Measurements from ENCODE around the gene ZSWIM3.

The ZSWIM3 gene

DNA sequence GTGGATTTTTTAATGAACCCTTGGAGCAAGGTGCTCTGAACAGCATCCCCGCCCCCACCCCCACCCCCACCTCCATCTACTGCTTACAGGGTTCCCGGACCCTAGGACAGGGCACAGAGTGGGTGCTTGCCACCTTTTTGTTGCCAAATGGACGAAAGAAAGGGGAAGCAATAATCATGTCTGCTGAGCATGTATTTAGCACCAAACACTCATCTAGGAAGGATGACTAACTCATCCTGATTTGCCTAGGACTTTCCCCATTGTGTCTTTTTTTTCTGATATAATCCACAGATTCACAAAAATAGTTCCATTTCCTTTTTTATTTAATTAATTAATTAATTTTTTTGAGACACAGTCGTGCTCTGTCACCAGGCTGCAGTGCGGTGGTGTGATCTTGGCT, 55.7 kb downstream of the ZSWIM3 start:
- Histone ChIP-seq H2AK5ac (ENCODE audit: low read depth, low read length) (no peak overlapping the region), H2BK15ac (ENCODE audit: low read length) (no peak overlapping the region), H3K4me2 (ENCODE audit: insufficient read depth, low read length, poor library complexity, severe bottlenecking) (no peak overlapping the region), H3K27me3 (ENCODE audit: control insufficient read depth in 3 of 3, insufficient read depth in 3 of 3, low read depth in 1 of 3, low read length in 3 of 3) (no peaks in the 10 kb centered on the region), H4K91ac (ENCODE audit: low read depth, low read length, poor library complexity) (no peak overlapping the region), H3K23ac (ENCODE audit: low read depth, low read length, poor library complexity) (no peak overlapping the region), H2BK12ac (ENCODE audit: low read length) (no peak overlapping the region), H3K27ac (replicated peaks; ENCODE audit: low read length) (no peak overlapping the region), H3K4me3 (ENCODE audit: low read length in 2 of 2) (no peak overlapping the region), H3K9me3 (replicated peaks in 1 of 2; ENCODE audit: control insufficient read depth in 2 of 2, insufficient read depth in 1 of 2, low read depth in 1 of 2, low read length in 2 of 2) (no peaks in the 10 kb centered on the region), H4K8ac (ENCODE audit: low read depth, low read length) (no peak overlapping the region), H3K36me3 (replicated peaks in 1 of 2; ENCODE audit: control insufficient read depth in 2 of 2, insufficient read depth in 2 of 2, low read length in 2 of 2) (peaks cover 10 to 21% of the 10 kb centered on the region in 2 donors), H3K79me1 (ENCODE audit: low read depth, low read length) (no peaks in the 10 kb centered on the region), H3K14ac (ENCODE audit: low read length) (no peak overlapping the region), H3K9ac (ENCODE audit: low read depth, low read length, poor library complexity) (no peak overlapping the region), H3K4ac (ENCODE audit: low read length) (no peak overlapping the region), H2AFZ (ENCODE audit: low read length) (no peak overlapping the region), H3K4me1 (ENCODE audit: control insufficient read depth in 2 of 2, insufficient read depth in 1 of 2, low read depth in 1 of 2, low read length in 2 of 2) (peaks cover 6 to 12% of the 10 kb centered on the region in 2 donors), H2BK120ac (ENCODE audit: low read depth, low read length) (no peak overlapping the region), H2BK5ac (ENCODE audit: low read length) (no peak overlapping the region), H3K18ac (ENCODE audit: low read length) (no peak overlapping the region)
- DNase-seq (ENCODE audit: low spot score) = no peak
- no CpG with 5 or more reads among the region's 5 CpGs for WGBS, 2 donors (ENCODE audit: extremely low coverage in 2 of 2, insufficient read length in 2 of 2, insufficient replicate concordance in 1 of 2)

DNA sequence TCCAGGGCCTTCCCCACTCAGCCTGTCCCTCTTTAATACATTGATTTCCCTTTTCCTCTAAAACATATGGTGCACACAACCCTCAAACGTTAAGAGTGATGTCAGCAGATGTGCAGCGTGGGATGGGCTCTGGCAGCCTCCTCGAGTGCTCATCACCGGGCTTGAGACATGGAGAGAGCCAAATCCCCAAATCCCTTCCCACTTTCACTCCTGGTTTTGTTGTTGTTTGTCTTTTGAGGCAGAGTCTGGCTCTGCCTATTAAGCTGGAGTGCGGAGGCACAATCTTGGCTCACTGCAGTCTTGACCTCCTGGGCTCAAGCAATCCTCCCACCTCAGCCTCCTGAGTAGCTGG, 60.4 kb downstream of the ZSWIM3 start:
- H3K4me3 ChIP-seq (ENCODE audit: low read length in 2 of 2) = no peak overlapping the region
- no peak overlapping the region for H3K27ac ChIP-seq (replicated peaks; ENCODE audit: low read length)
- H3K79me1 ChIP-seq (ENCODE audit: low read depth, low read length) = no peaks in the 10 kb centered on the region
- H2BK15ac ChIP-seq (ENCODE audit: low read length) = no peak overlapping the region
- H3K36me3 ChIP-seq (replicated peaks in 1 of 2; ENCODE audit: control insufficient read depth in 2 of 2, insufficient read depth in 2 of 2, low read length in 2 of 2) = no peaks in the 10 kb centered on the region
- no peak overlapping the region for H3K9ac ChIP-seq (ENCODE audit: low read depth, low read length, poor library complexity)
- no peak overlapping the region for H3K4me2 ChIP-seq (ENCODE audit: insufficient read depth, low read length, poor library complexity, severe bottlenecking)
- H3K4ac ChIP-seq (ENCODE audit: low read length) = no peak overlapping the region
- H4K8ac ChIP-seq (ENCODE audit: low read depth, low read length) = no peak overlapping the region
- H2AK5ac ChIP-seq (ENCODE audit: low read depth, low read length) = no peak overlapping the region
- H3K14ac ChIP-seq (ENCODE audit: low read length) = no peak overlapping the region
- DNase-seq (ENCODE audit: low spot score) = no peak
- no peak overlapping the region for H2BK12ac ChIP-seq (ENCODE audit: low read length)
- peaks cover 0 to 8% of the 10 kb centered on the region in 2 donors for H3K4me1 ChIP-seq (ENCODE audit: control insufficient read depth in 2 of 2, insufficient read depth in 1 of 2, low read depth in 1 of 2, low read length in 2 of 2)
- H3K18ac ChIP-seq (ENCODE audit: low read length) = no peak overlapping the region
- no peaks in the 10 kb centered on the region for H3K9me3 ChIP-seq (replicated peaks in 1 of 2; ENCODE audit: control insufficient read depth in 2 of 2, insufficient read depth in 1 of 2, low read depth in 1 of 2, low read length in 2 of 2)
- no peak overlapping the region for H2BK5ac ChIP-seq (ENCODE audit: low read length)
- peaks cover 0 to 3% (median 0%) of the 10 kb centered on the region in 3 experiments for H3K27me3 ChIP-seq (ENCODE audit: control insufficient read depth in 3 of 3, insufficient read depth in 3 of 3, low read depth in 1 of 3, low read length in 3 of 3)
- H2AFZ ChIP-seq (ENCODE audit: low read length) = peak overlapping the region; percentile 75
- no peak overlapping the region for H3K23ac ChIP-seq (ENCODE audit: low read depth, low read length, poor library complexity)
- no peak overlapping the region for H4K91ac ChIP-seq (ENCODE audit: low read depth, low read length, poor library complexity)
- WGBS, 2 donors (ENCODE audit: extremely low coverage in 2 of 2, insufficient read length in 2 of 2, insufficient replicate concordance in 1 of 2) = no CpG with 5 or more reads among the region's 5 CpGs
- no peak overlapping the region for H2BK120ac ChIP-seq (ENCODE audit: low read depth, low read length)

DNA sequence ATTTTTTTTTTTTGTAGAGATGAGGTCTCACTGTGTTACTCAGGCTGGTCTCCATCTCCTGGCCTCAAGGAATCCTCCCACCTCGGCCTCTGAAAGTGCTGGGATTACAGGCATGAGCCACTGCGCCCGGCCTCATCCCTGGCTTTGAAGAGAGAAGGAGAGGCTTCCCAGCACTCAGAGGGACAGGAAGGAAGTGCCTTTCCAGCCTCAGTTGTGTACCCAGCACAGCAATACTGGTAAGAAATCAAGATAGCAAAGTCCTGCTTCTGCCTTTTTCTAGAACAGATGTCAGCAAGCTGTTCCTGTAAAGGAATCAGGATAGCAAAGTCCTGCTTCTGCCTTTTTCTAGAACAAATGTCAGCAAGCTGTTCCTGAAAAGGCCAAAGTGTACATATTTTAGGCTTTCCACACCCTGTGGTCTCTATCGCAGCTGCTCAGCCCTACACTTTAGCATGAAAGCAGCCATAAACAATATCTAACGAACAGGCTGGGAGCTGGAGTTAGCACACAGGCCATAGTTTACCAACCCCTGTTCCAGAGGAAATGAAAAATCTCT, 60.8 kb downstream of the ZSWIM3 start:
- peak overlapping the region; percentile 75 for H2AFZ ChIP-seq (ENCODE audit: low read length)
- H3K27me3 ChIP-seq (ENCODE audit: control insufficient read depth in 3 of 3, insufficient read depth in 3 of 3, low read depth in 1 of 3, low read length in 3 of 3) = peaks cover 0 to 3% (median 0%) of the 10 kb centered on the region in 3 experiments
- no peak overlapping the region for H3K4me2 ChIP-seq (ENCODE audit: insufficient read depth, low read length, poor library complexity, severe bottlenecking)
- no peaks in the 10 kb centered on the region for H3K9me3 ChIP-seq (replicated peaks in 1 of 2; ENCODE audit: control insufficient read depth in 2 of 2, insufficient read depth in 1 of 2, low read depth in 1 of 2, low read length in 2 of 2)
- no peak overlapping the region for H3K4ac ChIP-seq (ENCODE audit: low read length)
- H2AK5ac ChIP-seq (ENCODE audit: low read depth, low read length) = no peak overlapping the region
- no peak overlapping the region for H2BK12ac ChIP-seq (ENCODE audit: low read length)
- H2BK5ac ChIP-seq (ENCODE audit: low read length) = no peak overlapping the region
- H2BK120ac ChIP-seq (ENCODE audit: low read depth, low read length) = no peak overlapping the region
- H3K4me1 ChIP-seq (ENCODE audit: control insufficient read depth in 2 of 2, insufficient read depth in 1 of 2, low read depth in 1 of 2, low read length in 2 of 2) = peaks cover 0 to 8% of the 10 kb centered on the region in 2 donors
- H2BK15ac ChIP-seq (ENCODE audit: low read length) = no peak overlapping the region
- H4K8ac ChIP-seq (ENCODE audit: low read depth, low read length) = no peak overlapping the region
- H3K9ac ChIP-seq (ENCODE audit: low read depth, low read length, poor library complexity) = no peak overlapping the region
- H3K23ac ChIP-seq (ENCODE audit: low read depth, low read length, poor library complexity) = no peak overlapping the region
- no CpG with 5 or more reads among the region's 5 CpGs for WGBS, 2 donors (ENCODE audit: extremely low coverage in 2 of 2, insufficient read length in 2 of 2, insufficient replicate concordance in 1 of 2)
- H4K91ac ChIP-seq (ENCODE audit: low read depth, low read length, poor library complexity) = no peak overlapping the region
- H3K18ac ChIP-seq (ENCODE audit: low read length) = no peak overlapping the region
- no peak for DNase-seq (ENCODE audit: low spot score)
- no peak overlapping the region for H3K14ac ChIP-seq (ENCODE audit: low read length)
- H3K36me3 ChIP-seq (replicated peaks in 1 of 2; ENCODE audit: control insufficient read depth in 2 of 2, insufficient read depth in 2 of 2, low read length in 2 of 2) = no peaks in the 10 kb centered on the region
- H3K79me1 ChIP-seq (ENCODE audit: low read depth, low read length) = no peaks in the 10 kb centered on the region
- H3K27ac ChIP-seq (replicated peaks; ENCODE audit: low read length) = no peak overlapping the region
- H3K4me3 ChIP-seq (ENCODE audit: low read length in 2 of 2) = no peak overlapping the region

DNA sequence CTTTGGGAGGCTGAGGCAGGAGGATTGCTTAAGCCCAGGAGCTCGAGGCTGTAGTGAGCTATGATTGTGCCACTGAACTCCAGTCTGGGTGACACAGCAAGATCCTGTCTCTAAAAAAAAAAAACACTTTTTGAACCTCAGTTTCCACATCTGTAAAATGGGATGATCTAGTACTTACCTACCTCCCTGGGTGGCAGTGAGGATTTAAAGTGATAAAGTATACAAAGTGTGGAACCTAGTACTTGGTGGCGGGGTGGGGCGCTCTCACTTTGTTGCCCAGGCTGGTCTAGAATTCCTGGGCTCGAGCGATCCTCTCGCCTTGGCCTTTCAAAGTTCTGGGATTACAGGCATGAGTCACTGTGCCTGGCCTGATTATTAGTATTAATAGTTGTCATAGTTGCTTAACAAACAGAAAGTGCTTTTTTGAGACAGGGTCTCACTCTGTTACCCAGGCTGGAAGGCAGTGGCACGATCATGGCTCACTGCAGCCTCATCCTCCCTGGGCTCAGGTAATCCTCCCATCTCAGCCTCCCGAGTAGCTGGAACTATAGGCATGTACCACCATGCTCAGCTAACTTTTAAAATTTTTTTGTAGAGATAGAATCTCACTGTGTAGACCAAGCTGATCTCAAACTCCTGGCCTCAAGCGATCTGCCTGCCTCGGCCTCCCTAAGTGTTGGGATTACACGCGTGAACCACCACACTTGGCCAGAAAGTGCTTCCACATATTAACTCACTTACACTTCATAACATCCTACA, 61.5 kb downstream of the ZSWIM3 start:
- Histone ChIP-seq H2BK5ac (ENCODE audit: low read length) (no peak overlapping the region), H3K9me3 (replicated peaks in 1 of 2; ENCODE audit: control insufficient read depth in 2 of 2, insufficient read depth in 1 of 2, low read depth in 1 of 2, low read length in 2 of 2) (no peaks in the 10 kb centered on the region), H3K9ac (ENCODE audit: low read depth, low read length, poor library complexity) (no peak overlapping the region), H3K79me1 (ENCODE audit: low read depth, low read length) (no peaks in the 10 kb centered on the region), H2BK15ac (ENCODE audit: low read length) (no peak overlapping the region), H3K27ac (replicated peaks; ENCODE audit: low read length) (no peak overlapping the region), H3K23ac (ENCODE audit: low read depth, low read length, poor library complexity) (no peak overlapping the region), H2AFZ (ENCODE audit: low read length) (no peak overlapping the region), H2BK120ac (ENCODE audit: low read depth, low read length) (no peak overlapping the region), H4K91ac (ENCODE audit: low read depth, low read length, poor library complexity) (no peak overlapping the region), H3K4me3 (ENCODE audit: low read length in 2 of 2) (no peak overlapping the region), H2BK12ac (ENCODE audit: low read length) (no peak overlapping the region), H3K4me1 (ENCODE audit: control insufficient read depth in 2 of 2, insufficient read depth in 1 of 2, low read depth in 1 of 2, low read length in 2 of 2) (peaks cover 0 to 8% of the 10 kb centered on the region in 2 donors), H3K4ac (ENCODE audit: low read length) (no peak overlapping the region), H3K18ac (ENCODE audit: low read length) (no peak overlapping the region), H3K4me2 (ENCODE audit: insufficient read depth, low read length, poor library complexity, severe bottlenecking) (no peak overlapping the region), H2AK5ac (ENCODE audit: low read depth, low read length) (no peak overlapping the region), H3K27me3 (ENCODE audit: control insufficient read depth in 3 of 3, insufficient read depth in 3 of 3, low read depth in 1 of 3, low read length in 3 of 3) (peaks cover 0 to 3% (median 0%) of the 10 kb centered on the region in 3 experiments), H3K14ac (ENCODE audit: low read length) (no peak overlapping the region), H3K36me3 (replicated peaks in 1 of 2; ENCODE audit: control insufficient read depth in 2 of 2, insufficient read depth in 2 of 2, low read length in 2 of 2) (no peaks in the 10 kb centered on the region), H4K8ac (ENCODE audit: low read depth, low read length) (no peak overlapping the region)
- no peak for DNase-seq (ENCODE audit: low spot score)
- WGBS, 2 donors (ENCODE audit: extremely low coverage in 2 of 2, insufficient read length in 2 of 2, insufficient replicate concordance in 1 of 2) = no CpG with 5 or more reads among the region's 12 CpGs

All from neuronal stem cell (in vitro differentiated cells).